ENCODE measurements around the gene PHACTR1. TPM values are rescaled to one million over a fixed set of nuclear protein-coding genes. Genes with fewer than 3 reads are reported as not detected.

PHACTR1 gene
- total and polyA plus RNA-seq, 2 donors (not counting 1 experiment from before 2014, with no cell fraction given), result 0.60 to 1.2 TPM

DNA sequence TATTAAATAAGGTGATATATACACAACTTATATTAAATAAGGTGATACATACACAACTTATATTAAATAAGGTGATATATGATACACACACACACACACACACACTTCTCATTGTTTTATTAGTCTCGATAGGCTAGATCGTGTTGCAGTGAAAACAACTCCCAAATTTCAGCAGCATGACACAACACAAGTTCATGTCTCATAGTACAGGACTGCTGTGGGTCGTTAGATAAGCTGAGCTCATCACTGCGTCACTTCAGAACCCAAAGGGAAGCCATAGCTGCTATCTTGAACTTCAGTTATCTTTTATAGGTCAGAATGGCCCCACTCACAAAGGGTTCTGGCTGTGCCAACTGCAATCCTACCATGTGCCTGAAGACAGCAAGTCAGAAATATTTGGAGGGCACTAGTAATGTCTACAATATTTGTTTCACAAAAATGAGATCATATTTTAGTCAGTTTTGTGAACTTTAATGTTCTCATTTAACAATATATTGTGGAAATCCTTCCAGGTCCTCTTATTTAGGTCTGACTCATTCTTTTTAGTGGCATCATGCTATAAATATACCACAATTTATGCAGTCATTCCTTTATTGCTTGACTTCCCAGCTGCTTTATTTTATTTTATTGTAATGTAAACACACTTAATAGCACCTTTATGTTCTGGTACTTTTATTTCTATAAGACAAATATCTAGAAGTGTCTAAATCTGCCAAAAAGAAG, 290.2 kb downstream of the PHACTR1 start:
- Histone ChIP-seq H3K79me2 (ENCODE audit: control insufficient read depth, insufficient read depth, low read length) (no peaks in the 10 kb centered on the region), H3K4me1 (ENCODE audit: control insufficient read depth, extremely low read depth, insufficient read depth, low read length) (no peaks in the 10 kb centered on the region), H3K9ac (ENCODE audit: insufficient read depth, low read length) (no peak overlapping the region), H3K9me3 (ENCODE audit: control insufficient read depth, insufficient read depth, low read depth, low read length) (no peaks in the 10 kb centered on the region), H3K27ac (ENCODE audit: insufficient read depth, low read length) (no peak overlapping the region), H3K36me3 (ENCODE audit: control insufficient read depth, insufficient read depth, low read length) (no peaks in the 10 kb centered on the region), H3K27me3 (ENCODE audit: control insufficient read depth, insufficient read depth, low read length) (no peaks in the 10 kb centered on the region), H3K4me3 (replicated peaks in 1 of 4; ENCODE audit: control extremely low read depth in 1 of 4, insufficient read depth in 1 of 4, low read depth in 3 of 4, low read length in 4 of 4) (no peak overlapping the region), H2AFZ (ENCODE audit: low read length) (no peak overlapping the region), H3K4me2 (ENCODE audit: extremely low read depth, insufficient read depth, low read length) (no peak overlapping the region), H4K20me1 (ENCODE audit: control insufficient read depth, extremely low read depth, insufficient read depth, low read length) (no peaks in the 10 kb centered on the region)
- TF ChIP-seq EZH2 (IDR thresholded peaks at IDR 0.05; ENCODE audit: low read length, missing control alignments), result no peak
- TF ChIP-seq CTCF (conservative IDR thresholded peaks at IDR 0.05 in 1 of 2, IDR thresholded peaks at IDR 0.05 in 1 of 2; ENCODE audit: low read depth in 1 of 2, low read length in 2 of 2), result no peak
- DNase-seq (ENCODE audit: low read depth in 2 of 2), result peak in 1 of 2 donors; percentile 62

DNA sequence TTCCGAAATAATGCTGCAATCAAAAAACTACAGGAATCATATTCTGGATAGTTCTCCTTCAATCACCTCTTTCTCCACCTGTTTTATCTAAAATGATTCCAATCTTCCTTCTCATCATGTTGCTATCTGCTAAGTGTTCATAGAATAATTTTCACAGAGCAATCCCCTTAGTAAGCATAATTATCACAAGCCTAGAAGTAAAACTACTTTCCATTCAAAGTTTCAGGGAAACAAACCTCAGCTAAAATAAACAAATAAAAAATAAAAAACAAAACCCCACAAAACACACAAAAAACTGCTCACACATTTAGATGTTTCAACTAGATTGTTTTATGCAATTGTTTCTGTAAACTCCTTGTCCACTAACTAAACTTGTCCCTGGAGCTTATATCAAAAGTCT, 291.2 kb downstream of the PHACTR1 start:
- DNase-seq (ENCODE audit: low read depth in 2 of 2), result no peak
- Histone ChIP-seq H3K4me2 (ENCODE audit: extremely low read depth, insufficient read depth, low read length) (no peak overlapping the region), H3K79me2 (ENCODE audit: control insufficient read depth, insufficient read depth, low read length) (no peaks in the 10 kb centered on the region), H3K4me1 (ENCODE audit: control insufficient read depth, extremely low read depth, insufficient read depth, low read length) (no peaks in the 10 kb centered on the region), H3K4me3 (replicated peaks in 1 of 4; ENCODE audit: control extremely low read depth in 1 of 4, insufficient read depth in 1 of 4, low read depth in 3 of 4, low read length in 4 of 4) (no peak overlapping the region), H3K36me3 (ENCODE audit: control insufficient read depth, insufficient read depth, low read length) (no peaks in the 10 kb centered on the region), H3K27me3 (ENCODE audit: control insufficient read depth, insufficient read depth, low read length) (peaks cover 8% of the 10 kb centered on the region), H3K27ac (ENCODE audit: insufficient read depth, low read length) (no peak overlapping the region), H3K9me3 (ENCODE audit: control insufficient read depth, insufficient read depth, low read depth, low read length) (no peaks in the 10 kb centered on the region), H2AFZ (ENCODE audit: low read length) (no peak overlapping the region), H3K9ac (ENCODE audit: insufficient read depth, low read length) (no peak overlapping the region), H4K20me1 (ENCODE audit: control insufficient read depth, extremely low read depth, insufficient read depth, low read length) (no peaks in the 10 kb centered on the region)
- no peak for TF ChIP-seq EZH2 (IDR thresholded peaks at IDR 0.05; ENCODE audit: low read length, missing control alignments)
- no peak for TF ChIP-seq CTCF (conservative IDR thresholded peaks at IDR 0.05 in 1 of 2, IDR thresholded peaks at IDR 0.05 in 1 of 2; ENCODE audit: low read depth in 1 of 2, low read length in 2 of 2)

GRCh38 chr6:13009031-13009430, 292.5 kb downstream of the PHACTR1 start:
- Histone ChIP-seq H3K36me3 (ENCODE audit: control insufficient read depth, insufficient read depth, low read length) (no peaks in the 10 kb centered on the region), H3K79me2 (ENCODE audit: control insufficient read depth, insufficient read depth, low read length) (no peaks in the 10 kb centered on the region), H3K4me1 (ENCODE audit: control insufficient read depth, extremely low read depth, insufficient read depth, low read length) (no peaks in the 10 kb centered on the region), H3K4me2 (ENCODE audit: extremely low read depth, insufficient read depth, low read length) (no peak overlapping the region), H3K4me3 (replicated peaks in 1 of 4; ENCODE audit: control extremely low read depth in 1 of 4, insufficient read depth in 1 of 4, low read depth in 3 of 4, low read length in 4 of 4) (no peak overlapping the region), H3K27ac (ENCODE audit: insufficient read depth, low read length) (no peak overlapping the region), H3K9ac (ENCODE audit: insufficient read depth, low read length) (no peak overlapping the region), H4K20me1 (ENCODE audit: control insufficient read depth, extremely low read depth, insufficient read depth, low read length) (no peaks in the 10 kb centered on the region), H3K27me3 (ENCODE audit: control insufficient read depth, insufficient read depth, low read length) (peaks cover 18% of the 10 kb centered on the region), H3K9me3 (ENCODE audit: control insufficient read depth, insufficient read depth, low read depth, low read length) (no peaks in the 10 kb centered on the region), H2AFZ (ENCODE audit: low read length) (no peak overlapping the region)
- no peak for DNase-seq (ENCODE audit: low read depth in 2 of 2)
- TF ChIP-seq CTCF (conservative IDR thresholded peaks at IDR 0.05 in 1 of 2, IDR thresholded peaks at IDR 0.05 in 1 of 2; ENCODE audit: low read depth in 1 of 2, low read length in 2 of 2) (no peak), EZH2 (IDR thresholded peaks at IDR 0.05; ENCODE audit: low read length, missing control alignments) (no peak)

Measured in fibroblast of lung (primary cell).